Measurements from ENCODE around the gene SYT17.

Gene SYT17

DNA sequence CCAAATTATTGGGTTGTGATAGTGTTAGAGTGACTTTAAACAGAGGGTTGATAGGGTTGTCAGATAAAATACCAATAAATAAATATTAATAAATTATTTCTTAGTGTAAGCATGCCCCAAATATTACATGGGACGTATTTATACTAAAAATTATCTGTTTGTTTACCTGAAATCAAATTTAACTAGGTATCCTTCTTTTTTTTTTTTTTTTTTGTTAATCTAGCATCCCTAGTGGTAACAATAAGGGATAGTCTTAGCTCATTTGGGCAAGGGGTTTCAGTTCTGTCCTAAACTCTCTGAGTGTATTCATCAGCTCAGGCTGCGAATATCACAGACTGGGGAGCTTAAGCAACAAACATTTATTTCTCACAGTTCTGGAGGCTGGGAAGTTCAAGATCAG, 118.8 kb downstream of the SYT17 start:
- TF ChIP-seq, protein P1, sequence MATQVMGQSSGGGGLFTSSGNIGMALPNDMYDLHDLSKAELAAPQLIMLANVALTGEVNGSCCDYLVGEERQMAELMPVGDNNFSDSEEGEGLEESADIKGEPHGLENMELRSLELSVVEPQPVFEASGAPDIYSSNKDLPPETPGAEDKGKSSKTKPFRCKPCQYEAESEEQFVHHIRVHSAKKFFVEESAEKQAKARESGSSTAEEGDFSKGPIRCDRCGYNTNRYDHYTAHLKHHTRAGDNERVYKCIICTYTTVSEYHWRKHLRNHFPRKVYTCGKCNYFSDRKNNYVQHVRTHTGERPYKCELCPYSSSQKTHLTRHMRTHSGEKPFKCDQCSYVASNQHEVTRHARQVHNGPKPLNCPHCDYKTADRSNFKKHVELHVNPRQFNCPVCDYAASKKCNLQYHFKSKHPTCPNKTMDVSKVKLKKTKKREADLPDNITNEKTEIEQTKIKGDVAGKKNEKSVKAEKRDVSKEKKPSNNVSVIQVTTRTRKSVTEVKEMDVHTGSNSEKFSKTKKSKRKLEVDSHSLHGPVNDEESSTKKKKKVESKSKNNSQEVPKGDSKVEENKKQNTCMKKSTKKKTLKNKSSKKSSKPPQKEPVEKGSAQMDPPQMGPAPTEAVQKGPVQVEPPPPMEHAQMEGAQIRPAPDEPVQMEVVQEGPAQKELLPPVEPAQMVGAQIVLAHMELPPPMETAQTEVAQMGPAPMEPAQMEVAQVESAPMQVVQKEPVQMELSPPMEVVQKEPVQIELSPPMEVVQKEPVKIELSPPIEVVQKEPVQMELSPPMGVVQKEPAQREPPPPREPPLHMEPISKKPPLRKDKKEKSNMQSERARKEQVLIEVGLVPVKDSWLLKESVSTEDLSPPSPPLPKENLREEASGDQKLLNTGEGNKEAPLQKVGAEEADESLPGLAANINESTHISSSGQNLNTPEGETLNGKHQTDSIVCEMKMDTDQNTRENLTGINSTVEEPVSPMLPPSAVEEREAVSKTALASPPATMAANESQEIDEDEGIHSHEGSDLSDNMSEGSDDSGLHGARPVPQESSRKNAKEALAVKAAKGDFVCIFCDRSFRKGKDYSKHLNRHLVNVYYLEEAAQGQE (IDR thresholded peaks at IDR 0.05; ENCODE audit: low read depth) = no peak
- no peak for TF ChIP-seq TCF12 (IDR thresholded peaks at IDR 0.05; ENCODE audit: low read depth)
- no peak for TF ChIP-seq CEBPB (IDR thresholded peaks at IDR 0.05)
- TF ChIP-seq TAF1 (IDR thresholded peaks at IDR 0.05; ENCODE audit: low read depth) = no peak
- TF ChIP-seq YY1 (IDR thresholded peaks at IDR 0.05; ENCODE audit: low read depth) = no peak
- TF ChIP-seq CREB1 (IDR thresholded peaks at IDR 0.05; ENCODE audit: low read depth) = no peak
- TF ChIP-seq, protein P2, sequence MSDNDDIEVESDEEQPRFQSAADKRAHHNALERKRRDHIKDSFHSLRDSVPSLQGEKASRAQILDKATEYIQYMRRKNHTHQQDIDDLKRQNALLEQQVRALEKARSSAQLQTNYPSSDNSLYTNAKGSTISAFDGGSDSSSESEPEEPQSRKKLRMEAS (IDR thresholded peaks at IDR 0.05) = no peak
- no peak for TF ChIP-seq EP300 (IDR thresholded peaks at IDR 0.05; ENCODE audit: borderline replicate concordance)
- TF ChIP-seq FOXM1 (IDR thresholded peaks at IDR 0.05; ENCODE audit: borderline replicate concordance, low read depth) = no peak
- TF ChIP-seq NFIC (IDR thresholded peaks at IDR 0.05) = no peak
- no peak for TF ChIP-seq EGR1 (IDR thresholded peaks at IDR 0.05)
- TF ChIP-seq USF1 (IDR thresholded peaks at IDR 0.05) = no peak
- no peak for TF ChIP-seq ZBTB7A (IDR thresholded peaks at IDR 0.05; ENCODE audit: low read depth)

DNA sequence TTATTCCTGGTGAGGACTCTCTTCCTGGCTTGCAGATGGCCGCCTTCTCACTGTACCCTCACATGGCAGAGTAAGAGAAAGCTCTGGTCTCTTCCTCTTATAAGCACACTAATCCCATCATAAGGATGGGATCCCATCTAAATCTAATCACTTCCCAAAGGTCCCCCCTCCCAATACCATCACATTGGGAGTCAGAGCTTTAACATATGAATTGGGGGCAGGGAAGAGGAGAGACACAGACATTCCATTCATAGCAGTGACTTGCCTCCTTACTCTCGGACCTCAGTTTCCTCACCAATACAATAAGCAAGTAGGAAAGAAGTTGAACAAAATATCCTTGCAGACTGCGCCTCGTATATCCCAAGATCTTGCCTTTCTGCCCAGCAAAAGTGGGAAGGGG, 119.2 kb downstream of the SYT17 start:
- TF ChIP-seq, protein P1 (IDR thresholded peaks at IDR 0.05; ENCODE audit: low read depth) = no peak
- no peak for TF ChIP-seq RAD21 (IDR thresholded peaks at IDR 0.05; ENCODE audit: low read depth)
- TF ChIP-seq ZBTB7A (IDR thresholded peaks at IDR 0.05; ENCODE audit: low read depth) = no peak
- TF ChIP-seq EGR1 (IDR thresholded peaks at IDR 0.05) = no peak
- TF ChIP-seq USF1 (IDR thresholded peaks at IDR 0.05) = no peak
- TF ChIP-seq CEBPB (IDR thresholded peaks at IDR 0.05) = no peak
- no peak for TF ChIP-seq EP300 (IDR thresholded peaks at IDR 0.05; ENCODE audit: borderline replicate concordance)
- no peak for TF ChIP-seq YY1 (IDR thresholded peaks at IDR 0.05; ENCODE audit: low read depth)
- no peak for TF ChIP-seq TAF1 (IDR thresholded peaks at IDR 0.05; ENCODE audit: low read depth)
- no peak for TF ChIP-seq TEAD4 (IDR thresholded peaks at IDR 0.05)
- TF ChIP-seq TCF12 (IDR thresholded peaks at IDR 0.05; ENCODE audit: low read depth) = no peak
- no peak for TF ChIP-seq NFIC (IDR thresholded peaks at IDR 0.05)

DNA sequence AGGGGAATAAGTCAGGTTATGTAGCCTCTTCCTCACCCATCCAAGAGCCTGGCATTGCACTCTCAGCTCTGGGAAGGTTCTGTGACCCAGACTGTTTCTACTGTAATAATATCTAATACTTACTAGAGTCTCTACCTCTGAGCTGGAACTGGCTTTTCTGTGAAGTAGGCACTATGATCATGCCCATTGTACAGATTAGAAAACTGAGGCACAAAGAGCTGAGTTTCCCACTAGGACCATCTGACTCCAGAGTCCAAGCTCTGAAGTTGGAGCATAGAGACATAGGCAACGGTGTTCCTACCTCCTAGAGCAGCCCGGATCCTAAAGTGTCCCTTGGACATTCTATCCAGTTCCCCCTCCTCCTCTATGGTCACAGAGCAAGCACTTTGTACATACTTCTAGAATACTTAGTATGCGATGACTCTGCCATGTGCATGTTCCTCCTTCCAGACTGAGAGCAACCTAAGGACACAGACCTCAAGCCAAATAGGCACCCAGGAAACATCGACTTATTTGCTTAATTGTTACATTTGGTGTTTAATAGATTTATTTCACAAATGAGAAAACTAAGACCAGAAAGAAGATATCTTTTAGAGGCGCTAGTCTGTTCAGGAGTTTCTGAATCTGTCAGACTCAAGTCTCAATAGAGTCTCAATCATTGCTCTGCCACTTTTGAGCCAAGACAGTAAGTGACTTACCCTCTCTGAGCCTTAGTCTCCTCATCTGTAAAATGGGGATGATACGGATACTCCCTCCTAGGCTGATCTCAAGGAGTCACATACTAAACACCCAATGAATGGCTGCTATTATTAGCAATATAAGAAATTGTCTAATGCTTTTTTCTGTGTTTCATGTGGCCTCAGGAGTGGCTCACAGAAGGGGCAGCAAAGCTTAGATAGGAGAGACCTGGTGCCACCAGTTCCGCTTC, 121.1 kb downstream of the SYT17 start:
- TF ChIP-seq ZBTB7A (IDR thresholded peaks at IDR 0.05; ENCODE audit: low read depth) (no peak), EGR1 (IDR thresholded peaks at IDR 0.05) (no peak), CEBPB (IDR thresholded peaks at IDR 0.05) (no peak), CREB1 (IDR thresholded peaks at IDR 0.05; ENCODE audit: low read depth) (no peak), USF1 (IDR thresholded peaks at IDR 0.05) (no peak), YY1 (IDR thresholded peaks at IDR 0.05; ENCODE audit: low read depth) (no peak), NFIC (IDR thresholded peaks at IDR 0.05) (no peak), FOXM1 (IDR thresholded peaks at IDR 0.05; ENCODE audit: borderline replicate concordance, low read depth) (no peak), TCF12 (IDR thresholded peaks at IDR 0.05; ENCODE audit: low read depth) (no peak), TEAD4 (IDR thresholded peaks at IDR 0.05) (no peak), TAF1 (IDR thresholded peaks at IDR 0.05; ENCODE audit: low read depth) (no peak)
- TF ChIP-seq, protein P2 (IDR thresholded peaks at IDR 0.05) = no peak

- TF ChIP-seq EGR1 (IDR thresholded peaks at IDR 0.05) = peak; percentile 62; the same call in 1 of the 2 replicates
- peak; percentile 76 for TF ChIP-seq NFIC (IDR thresholded peaks at IDR 0.05)
- TF ChIP-seq TCF12 (IDR thresholded peaks at IDR 0.05; ENCODE audit: low read depth) = peak; percentile 40; the same call in 1 of the 2 replicates
- TF ChIP-seq, protein P2 (IDR thresholded peaks at IDR 0.05) = no peak
These were observed 121.9 kb downstream of the SYT17 start for GRCh38 chr16:19289811-19290485.
